A673 (cell line): ENCODE measurements around the gene VASH1. TPM values are rescaled to one million over a fixed set of nuclear protein-coding genes. Genes with fewer than 3 reads are reported as not detected.
A peak's percentile ranks its signal among the peaks of the same experiment; 100 is the strongest.

Experiments
- BruUV-seq: library from RNA; stranded (reverse); fragments of 400-500 nt; replicated peaks from 2 replicates; lab custom pipeline; 2021; lab: Mats Ljungman, UMichigan
- CTCF ChIA-PET: fragments of 300-600 bp; sonication (Branson Sonifier 250); formaldehyde crosslinking; loops from one replicate; lab custom pipeline; 2022; ENCODE audit warnings: antibody characterized with exemption; lab: Charles Lee
- POLR2A ChIA-PET: fragments of 300-600 bp; sonication (Branson Sonifier 250); formaldehyde crosslinking; loops from one replicate; lab custom pipeline; 2022; ENCODE audit warnings: antibody characterized with exemption; ENCODE audit not compliant: low non-redundant PET; lab: Charles Lee
- DNase-seq: peaks from one replicate; pipeline ENCODE4 v3.0.0-alpha.2; 2015; ENCODE audit warnings: low spot score
- H3K27ac ChIP-seq: fragments of 200-600 bp; sonication (generic); 2 replicates; pipeline ENCODE4 v1.5.1; 2016; ENCODE audit warnings: mixed run types, low read depth, mild to moderate bottlenecking, mixed read lengths, antibody characterized with exemption, low read length; ENCODE audit not compliant: poor library complexity, severe bottlenecking
- H3K27me3 ChIP-seq: fragments of 200-600 bp; sonication (generic); replicated peaks from 2 replicates; pipeline ENCODE4 v1.6.1; 2017; ENCODE audit warnings: mixed run types, low read depth, mild to moderate bottlenecking, mixed read lengths, antibody characterized with exemption, low read length; ENCODE audit not compliant: insufficient read depth, poor library complexity
- H3K36me3 ChIP-seq: fragments of 200-600 bp; sonication (generic); 2 replicates; pipeline ENCODE4 v1.6.1; 2016; ENCODE audit warnings: mixed run types, mild to moderate bottlenecking, mixed read lengths, antibody characterized with exemption, low read length; ENCODE audit not compliant: insufficient read depth, poor library complexity, severe bottlenecking
- H3K4me1 ChIP-seq: fragments of 200-600 bp; sonication (generic); 2 replicates; pipeline ENCODE4 v1.6.1; 2017; ENCODE audit warnings: mixed run types, mild to moderate bottlenecking, mixed read lengths, antibody characterized with exemption, low read length; ENCODE audit not compliant: insufficient read depth, poor library complexity, severe bottlenecking
- H3K4me3 ChIP-seq: fragments of 200-600 bp; sonication (generic); 2 replicates; pipeline ENCODE4 v1.5.1; 2016; ENCODE audit warnings: low read depth, mixed run types, mild to moderate bottlenecking, mixed read lengths, low read length; ENCODE audit not compliant: poor library complexity, severe bottlenecking
- H3K9me3 ChIP-seq: fragments of 200-600 bp; sonication (generic); 2 replicates; pipeline ENCODE4 v1.6.1; 2016; ENCODE audit warnings: mixed run types, low read depth, mild to moderate bottlenecking, mixed read lengths, antibody characterized with exemption, low read length; ENCODE audit not compliant: poor library complexity, severe bottlenecking
- EZH2 ChIP-seq: fragments of 200-600 bp; sonication (generic); IDR thresholded peaks from 2 replicates; pipeline ENCODE4 v1.6.1; 2017; ENCODE audit warnings: borderline replicate concordance, low read depth, mild to moderate bottlenecking, mixed read lengths, antibody characterized with exemption, low read length; ENCODE audit not compliant: poor library complexity, severe bottlenecking
- intact Hi-C: fragments of 100-400 bp; cut with micrococcal nuclease; formaldehyde crosslinking; loops from one replicate; pipeline ENCODE4 v1.10.0; 2022; ENCODE audit not compliant: unreplicated experiment
- total RNA-seq: library from RNA; stranded (reverse); gene quantifications from 2 replicates; pipeline ENCODE4 v1.2.3, GENCODE V29; 2021
- TF ChIP-seq, protein P1 (sequence below): fragments of 300-800, 200-600 bp; sonication (generic); conservative IDR thresholded peaks from 2 replicates; pipeline ENCODE4 v1.5.1; 2017; ENCODE audit warnings: low read depth, mild to moderate bottlenecking, antibody characterized with exemption, low read length, moderate library complexity, mixed read lengths

The VASH1 gene
- total RNA-seq, 1 experiment from 2014 or later: 6.8 TPM

DNA sequence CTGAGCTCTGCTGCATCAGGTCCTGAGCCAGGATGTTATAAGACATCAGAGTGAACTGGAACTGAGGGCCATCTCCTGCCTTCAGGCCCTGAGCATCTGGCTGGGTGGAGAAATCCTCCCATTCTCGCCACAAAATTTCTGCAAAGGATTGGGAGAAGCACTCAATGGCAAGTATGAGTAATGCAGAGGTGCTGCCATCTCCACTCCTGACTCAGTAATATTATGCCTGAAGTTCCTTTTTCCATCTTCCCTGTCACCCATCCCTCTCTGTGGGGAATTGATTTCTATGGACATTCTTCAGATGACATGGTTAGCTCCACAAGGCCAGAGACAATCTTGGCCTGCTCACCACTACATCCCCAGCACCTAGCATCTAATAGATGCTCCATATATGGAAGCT is 46.7 kb downstream of the VASH1 start:
- CTCF ChIA-PET: no interaction called here
- H3K4me1 ChIP-seq: peaks cover 7% of the 10 kb centered on the region

DNA sequence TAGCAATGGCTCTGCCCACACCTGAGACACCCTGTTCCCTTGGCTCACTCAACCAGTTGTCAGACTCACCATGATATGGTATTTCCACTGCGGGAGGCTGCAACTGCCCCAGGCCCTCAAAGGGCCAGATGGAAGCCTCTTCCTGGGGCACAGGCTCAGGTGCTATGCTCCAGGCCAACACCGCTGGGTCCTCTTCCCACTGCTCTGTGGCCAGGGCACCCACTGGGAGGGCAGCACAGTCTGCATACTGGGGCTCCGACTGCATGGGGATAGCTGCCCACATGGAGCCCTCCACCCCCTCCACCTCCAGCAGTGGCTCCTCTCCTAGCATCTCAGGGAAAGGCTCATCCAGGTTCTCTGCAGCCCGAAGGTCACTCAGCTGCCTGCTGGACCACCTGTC is 47.7 kb downstream of the VASH1 start:
- no peak for TF ChIP-seq EZH2
- TF ChIP-seq, protein P1, sequence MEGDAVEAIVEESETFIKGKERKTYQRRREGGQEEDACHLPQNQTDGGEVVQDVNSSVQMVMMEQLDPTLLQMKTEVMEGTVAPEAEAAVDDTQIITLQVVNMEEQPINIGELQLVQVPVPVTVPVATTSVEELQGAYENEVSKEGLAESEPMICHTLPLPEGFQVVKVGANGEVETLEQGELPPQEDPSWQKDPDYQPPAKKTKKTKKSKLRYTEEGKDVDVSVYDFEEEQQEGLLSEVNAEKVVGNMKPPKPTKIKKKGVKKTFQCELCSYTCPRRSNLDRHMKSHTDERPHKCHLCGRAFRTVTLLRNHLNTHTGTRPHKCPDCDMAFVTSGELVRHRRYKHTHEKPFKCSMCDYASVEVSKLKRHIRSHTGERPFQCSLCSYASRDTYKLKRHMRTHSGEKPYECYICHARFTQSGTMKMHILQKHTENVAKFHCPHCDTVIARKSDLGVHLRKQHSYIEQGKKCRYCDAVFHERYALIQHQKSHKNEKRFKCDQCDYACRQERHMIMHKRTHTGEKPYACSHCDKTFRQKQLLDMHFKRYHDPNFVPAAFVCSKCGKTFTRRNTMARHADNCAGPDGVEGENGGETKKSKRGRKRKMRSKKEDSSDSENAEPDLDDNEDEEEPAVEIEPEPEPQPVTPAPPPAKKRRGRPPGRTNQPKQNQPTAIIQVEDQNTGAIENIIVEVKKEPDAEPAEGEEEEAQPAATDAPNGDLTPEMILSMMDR: no peak
- H3K27ac ChIP-seq: no peak overlapping the region
- H3K4me1 ChIP-seq: peaks cover 9% of the 10 kb centered on the region
- H3K27me3 ChIP-seq: no peaks in the 10 kb centered on the region
- no TSS peak for BruUV-seq
- peaks cover 7% of the 10 kb centered on the region for H3K36me3 ChIP-seq
- intact Hi-C loops: no loop called here
- DNase-seq: no peak
- POLR2A ChIA-PET: no interaction called here
- CTCF ChIA-PET: no interaction called here
- H3K9me3 ChIP-seq: no peaks in the 10 kb centered on the region
- no peak overlapping the region for H3K4me3 ChIP-seq

More for the DNA sequence above, 46.7 kb downstream of the VASH1 start:
- Histone ChIP-seq H3K27me3 (no peaks in the 10 kb centered on the region), H3K27ac (no peak overlapping the region), H3K36me3 (peaks cover 16% of the 10 kb centered on the region), H3K4me3 (no peak overlapping the region), H3K9me3 (no peaks in the 10 kb centered on the region)
- no peak for TF ChIP-seq EZH2
- TF ChIP-seq, protein P1: no peak
- POLR2A ChIA-PET: no interaction called here
- no peak for DNase-seq
- intact Hi-C loops: no loop called here
- BruUV-seq: no TSS peak

DNA sequence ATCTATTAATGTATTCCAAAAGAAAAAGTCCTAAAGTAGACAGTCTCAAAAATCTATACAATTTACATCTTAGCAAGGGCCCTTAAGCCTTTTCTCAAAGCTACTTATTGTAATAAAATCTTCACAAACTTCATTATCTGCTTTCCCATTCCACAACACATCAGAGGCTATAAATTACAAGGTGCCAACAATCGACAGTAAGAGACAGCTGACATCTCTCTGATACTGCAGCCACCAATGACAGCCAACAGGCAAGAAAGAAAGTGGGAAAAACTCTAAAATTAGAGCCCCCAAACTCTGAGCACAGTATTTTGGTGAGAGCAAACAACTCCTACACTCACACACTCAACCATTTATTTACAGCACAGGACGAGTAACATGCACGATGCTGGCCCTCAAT is 49.3 kb downstream of the VASH1 start:
- CTCF ChIA-PET: interaction anchor here (1.2 kb wide), 1 partner anchor 100 kb away, joined by 5 read pairs; no protein-coding TSS in a partner anchor

More for the DNA sequence above, 49.3 kb downstream of the VASH1 start:
- BruUV-seq: no TSS peak
- H3K4me3 ChIP-seq: peak overlapping the region; percentile 86
- H3K27ac ChIP-seq: peak overlapping the region; percentile 5
- H3K4me1 ChIP-seq: peaks cover 9% of the 10 kb centered on the region
- POLR2A ChIA-PET: no interaction called here
- DNase-seq: no peak
- H3K36me3 ChIP-seq: peaks cover 7% of the 10 kb centered on the region
- no peaks in the 10 kb centered on the region for H3K27me3 ChIP-seq
- TF ChIP-seq, protein P1: no peak
- no peak for TF ChIP-seq EZH2
- intact Hi-C loops: no loop called here
- no peaks in the 10 kb centered on the region for H3K9me3 ChIP-seq
